K562 (cell line): Measurements from ENCODE around the gene MT1M. TPM values are rescaled to one million over a fixed set of nuclear protein-coding genes. Genes with fewer than 3 reads are reported as not detected.

ENCODE experiments used
- ATAC-seq: fragments of 200-7000 bp; cut with Tn5 transposase; 3 replicates; pipeline ENCODE4 v1.9.1; 2020; ENCODE audit warnings: moderate library complexity
- BruUV-seq: library from RNA; stranded (reverse); fragments of 400-500 nt; replicated peaks from 2 replicates; lab custom pipeline; 2021; lab: Mats Ljungman, UMichigan
- CTCF ChIA-PET: fragments of 300-600 bp; formaldehyde crosslinking; extraction: SDS; loops from one replicate; lab custom pipeline; 2021; ENCODE audit warnings: low intra/inter-chr PET ratio; lab: Yijun Ruan, JAX
- POLR2A ChIA-PET: fragments of 300-600, 350-650 bp; sonication (Branson Sonifier 250); formaldehyde crosslinking; extraction: SDS; loops from one replicate; lab custom pipeline; 2021; ENCODE audit warnings: antibody characterized with exemption, inconsistent platforms; lab: Yijun Ruan, JAX
- DNase-seq, 4 experiments: peaks; one replicate each; pipeline versions ENCODE4 v3.0.0 to v3.0.0-alpha.2; 2011 to 2018; ENCODE audit warnings: low spot score in 3 of 4, mixed read lengths in 3 of 4; ENCODE audit errors: extremely low read depth in 1 of 4
- FAIRE-seq: peaks from 2 replicates; lab custom pipeline; 2011; peaks lifted over from hg19 to GRCh38; lab: Jason Lieb, UNC
- H2AFZ ChIP-seq: 2 replicates; pipeline ENCODE4 v1.6.0; 2011; ENCODE audit warnings: low read depth, low read length, control low read depth, inconsistent platforms
- H3K27ac ChIP-seq: fragments of 200-600 bp; 3 replicates; pipeline ENCODE4 v1.8.0; 2011; ENCODE audit warnings: low read depth, mild to moderate bottlenecking, control low read depth, inconsistent platforms, low read length, moderate library complexity, mixed read lengths; ENCODE audit errors: extremely low read depth
- H3K27me3 ChIP-seq, 2 experiments: fragments of 300-600 bp in 1 of 2; 2 replicates in 1 of 2; 3 replicates in 1 of 2; pipeline versions ENCODE4 v1.6.0 to v1.8.0; 2011; ENCODE audit warnings: inconsistent platforms in 2 of 2, low read length in 2 of 2, mild to moderate bottlenecking in 1 of 2, mixed read lengths in 1 of 2, moderate library complexity in 1 of 2; ENCODE audit not compliant: control insufficient read depth in 2 of 2, insufficient read depth in 2 of 2
- H3K36me3 ChIP-seq: fragments of 300-600 bp; 3 replicates; pipeline ENCODE4 v1.8.0; 2011; ENCODE audit warnings: mild to moderate bottlenecking, low read length, inconsistent platforms; ENCODE audit not compliant: control insufficient read depth, insufficient read depth
- H3K4me1 ChIP-seq, 2 experiments: fragments of 200-600 bp in 1 of 2; replicated peaks in 1 of 2; 2 replicates in 1 of 2; 3 replicates in 1 of 2; pipeline versions ENCODE4 v1.5.1 to v1.8.0; 2011; ENCODE audit warnings: inconsistent platforms in 2 of 2, low read length in 2 of 2, mild to moderate bottlenecking in 1 of 2, mixed read lengths in 1 of 2, moderate library complexity in 1 of 2; ENCODE audit not compliant: control insufficient read depth in 2 of 2, insufficient read depth in 2 of 2
- H3K4me2 ChIP-seq: 2 replicates; pipeline ENCODE4 v1.6.1; 2011; ENCODE audit warnings: low read length, control low read depth, inconsistent platforms, mixed read lengths; ENCODE audit not compliant: insufficient read depth
- H3K4me3 ChIP-seq: fragments of 200-600 bp; sonication (generic), shearing (Covaris generic); 2 replicates; pipeline ENCODE4 v1.5.1; 2016; ENCODE audit warnings: control low read depth, inconsistent platforms
- H3K79me2 ChIP-seq: fragments of 200-600 bp; 3 replicates; pipeline ENCODE4 v1.8.0; 2011; ENCODE audit warnings: low read length, inconsistent platforms; ENCODE audit not compliant: control insufficient read depth, insufficient read depth
- H3K9ac ChIP-seq, 2 experiments: 2 replicates each; pipeline versions ENCODE4 v1.6.0 to v1.6.1; 2011; ENCODE audit warnings: low read depth in 2 of 2, low read length in 2 of 2, control low read depth in 1 of 2, inconsistent platforms in 1 of 2, mild to moderate bottlenecking in 1 of 2, mixed read lengths in 1 of 2; ENCODE audit not compliant: insufficient read depth in 1 of 2
- H3K9me1 ChIP-seq: one replicate; pipeline ENCODE4 v1.6.0; 2011; ENCODE audit warnings: inconsistent platforms, mild to moderate bottlenecking, low read length, moderate library complexity; ENCODE audit not compliant: control insufficient read depth, insufficient read depth
- H3K9me3 ChIP-seq: replicated peaks from 2 replicates; pipeline ENCODE4 v1.5.1; 2011; ENCODE audit warnings: low read depth, low read length, inconsistent platforms; ENCODE audit not compliant: control insufficient read depth, insufficient read depth
- H4K20me1 ChIP-seq: replicated peaks from 2 replicates; pipeline ENCODE4 v1.6.1; 2011; ENCODE audit warnings: low read length, inconsistent platforms, mixed read lengths; ENCODE audit not compliant: control insufficient read depth, insufficient read depth
- ETV6 ChIP-seq, 3 experiments: fragments of 150-350 bp in 1 of 3; sonication (generic) in 1 of 3; formaldehyde crosslinking in 1 of 3; IDR thresholded peaks; 2 replicates each; pipeline versions ENCODE4 v1.6.1 to v1.8.0; 2014 to 2022; ENCODE audit warnings: borderline replicate concordance in 2 of 3, low read depth in 2 of 3, antibody characterized with exemption in 1 of 3, low read length in 1 of 3, mild to moderate bottlenecking in 1 of 3, missing genetic modification reagents in 1 of 3
- HCFC1 ChIP-seq: IDR thresholded peaks from 2 replicates; pipeline ENCODE4 v1.6.1; 2012; ENCODE audit warnings: low read depth, low read length, improper control_type of control experiment
- MCM3 ChIP-seq: fragments of 450-650 bp; IDR thresholded peaks from 2 replicates; pipeline ENCODE4 v1.6.1; 2016
- MYNN ChIP-seq, 2 experiments: sonication (generic); formaldehyde crosslinking in 1 of 2; IDR thresholded peaks; 2 replicates each; pipeline versions ENCODE4 v1.5.0 to v1.6.1; 2016 to 2020; ENCODE audit warnings: antibody characterized with exemption in 1 of 2, missing genetic modification reagents in 1 of 2
- NFIC ChIP-seq: fragments of 450-650 bp; IDR thresholded peaks from 2 replicates; pipeline ENCODE4 v1.6.1; 2017; ENCODE audit warnings: mild to moderate bottlenecking, inconsistent platforms
- RAD21 ChIP-seq, 2 experiments: fragments of 250-450 bp in 1 of 2; fragments of 450-650 bp in 1 of 2; sonication (Bioruptor Pico) in 1 of 2; formaldehyde crosslinking in 1 of 2; IDR thresholded peaks in 1 of 2; conservative IDR thresholded peaks in 1 of 2; 2 replicates each; pipeline versions ENCODE4 v1.4.0 to v1.8.0; 2020 to 2022; ENCODE audit warnings: mild to moderate bottlenecking in 2 of 2, moderate library complexity in 1 of 2
- SUPT5H ChIP-seq: fragments of 450-650 bp; IDR thresholded peaks from 2 replicates; pipeline ENCODE4 v1.6.1; 2016
- TAF9B ChIP-seq: fragments of 450-650 bp; IDR thresholded peaks from 2 replicates; pipeline ENCODE4 v1.6.1; 2018; ENCODE audit warnings: mild to moderate bottlenecking; ENCODE audit not compliant: partially characterized antibody
- ZNF274 ChIP-seq: IDR thresholded peaks from 2 replicates; pipeline ENCODE4 v1.6.1; 2011; ENCODE audit warnings: low read depth, mild to moderate bottlenecking, low read length, moderate library complexity, borderline replicate concordance
- ZNF347 ChIP-seq: fragments of 450-650 bp; formaldehyde crosslinking; IDR thresholded peaks from 2 replicates; pipeline ENCODE4 v1.4.0; 2020; ENCODE audit warnings: low read depth, mild to moderate bottlenecking, moderate library complexity
- ZNF583 ChIP-seq: fragments of 250-450 bp; sonication (Bioruptor Pico); IDR thresholded peaks from 2 replicates; pipeline ENCODE4 v1.4.0; 2020
- ZNF79 ChIP-seq: fragments of 250-450 bp; sonication (Bioruptor Pico); IDR thresholded peaks from 2 replicates; pipeline ENCODE4 v1.4.0; 2020; ENCODE audit warnings: low read depth, mild to moderate bottlenecking, moderate library complexity
- WGBS: fragments of 100-300 bp; shearing (Covaris generic); methylation state at CpG from one replicate; pipeline ENCODE4 v1.1.6; 2016; ENCODE audit warnings: low coverage, mixed read lengths; ENCODE audit not compliant: insufficient coverage; ENCODE audit errors: missing lambda C conversion rate; 5-methylcytosine and 5-hydroxymethylcytosine counted together
- in situ Hi-C: fragments of 300-500 bp; cut with MboI; formaldehyde crosslinking; loops from 4 replicates; pipeline ENCODE4 v1.15.0; 2018; ENCODE audit warnings: inconsistent platforms, mixed read lengths
- intact Hi-C: fragments of 100-400 bp; cut with micrococcal nuclease; formaldehyde crosslinking; loops from 2 replicates; pipeline ENCODE4 v1.14.2; 2022
- polyA plus RNA-seq, 8 experiments: library from polyadenylated mRNA; depleted of rRNA in 4 of 8; stranded (reverse) in 5 of 8; unstranded in 3 of 8; fragments of >200 nt; fragmentation: Nextera tagmentation in 2 of 8; fragmentation: Illumina TruSeq in 1 of 8; extraction: Ambion mirVana in 2 of 8; extraction: Trizol in 1 of 8; gene quantifications; 2 replicates each; pipeline versions ENCODE4 v1.2.1 to v1.2.3, GENCODE V29; 2011 to 2014; ENCODE audit warnings: inconsistent platforms in 1 of 8, missing spikeins in 1 of 8
- total RNA-seq, 7 experiments: library from RNA; depleted of rRNA in 6 of 7; stranded (reverse); fragments of >200 nt in 6 of 7; fragmentation: Illumina TruSeq in 2 of 7; extraction: Trizol in 2 of 7; gene quantifications; 2 replicates each; pipeline versions ENCODE4 v1.2.1 to v1.2.3, GENCODE V29; 2011 to 2021; ENCODE audit warnings: low replicate concordance in 1 of 7
- TF ChIP-seq, protein P1 (sequence below): fragments of 450-650 bp; formaldehyde crosslinking; IDR thresholded peaks from 2 replicates; pipeline ENCODE4 v1.4.0; 2022; ENCODE audit warnings: mild to moderate bottlenecking, moderate library complexity
- TF ChIP-seq, protein P2 (sequence below): sonication (generic); IDR thresholded peaks from 2 replicates; pipeline ENCODE4 v1.6.1; 2016
- TF ChIP-seq, protein P3 (sequence below): fragments of 250-450 bp; sonication (Bioruptor Pico); IDR thresholded peaks from 2 replicates; pipeline ENCODE4 v1.8.0; 2021; ENCODE audit warnings: moderate library complexity, mild to moderate bottlenecking, inconsistent platforms

MT1M gene
- total and polyA plus RNA-seq, 9 of the 15 experiments (the other 6 are each of a cell fraction or from before 2014, with no cell fraction given), result not detected

- TF ChIP-seq, protein P1, sequence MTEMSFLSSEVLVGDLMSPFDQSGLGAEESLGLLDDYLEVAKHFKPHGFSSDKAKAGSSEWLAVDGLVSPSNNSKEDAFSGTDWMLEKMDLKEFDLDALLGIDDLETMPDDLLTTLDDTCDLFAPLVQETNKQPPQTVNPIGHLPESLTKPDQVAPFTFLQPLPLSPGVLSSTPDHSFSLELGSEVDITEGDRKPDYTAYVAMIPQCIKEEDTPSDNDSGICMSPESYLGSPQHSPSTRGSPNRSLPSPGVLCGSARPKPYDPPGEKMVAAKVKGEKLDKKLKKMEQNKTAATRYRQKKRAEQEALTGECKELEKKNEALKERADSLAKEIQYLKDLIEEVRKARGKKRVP (CRISPR knock-in tag), result no peak
- no peak for TF ChIP-seq MYNN (IDR thresholded peaks at IDR 0.05)
- TF ChIP-seq MYNN (CRISPR knock-in tag; IDR thresholded peaks at IDR 0.05), result no peak
- no peak for TF ChIP-seq ETV6 (IDR thresholded peaks at IDR 0.05; ENCODE audit: borderline replicate concordance in 1 of 2, low read depth in 2 of 2, low read length in 1 of 2)
- no peak for TF ChIP-seq ETV6 (CRISPR knock-in tag; IDR thresholded peaks at IDR 0.05; ENCODE audit: borderline replicate concordance)
- TF ChIP-seq, protein P2, sequence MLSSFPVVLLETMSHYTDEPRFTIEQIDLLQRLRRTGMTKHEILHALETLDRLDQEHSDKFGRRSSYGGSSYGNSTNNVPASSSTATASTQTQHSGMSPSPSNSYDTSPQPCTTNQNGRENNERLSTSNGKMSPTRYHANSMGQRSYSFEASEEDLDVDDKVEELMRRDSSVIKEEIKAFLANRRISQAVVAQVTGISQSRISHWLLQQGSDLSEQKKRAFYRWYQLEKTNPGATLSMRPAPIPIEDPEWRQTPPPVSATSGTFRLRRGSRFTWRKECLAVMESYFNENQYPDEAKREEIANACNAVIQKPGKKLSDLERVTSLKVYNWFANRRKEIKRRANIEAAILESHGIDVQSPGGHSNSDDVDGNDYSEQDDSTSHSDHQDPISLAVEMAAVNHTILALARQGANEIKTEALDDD, result no peak
- TF ChIP-seq ZNF583 (CRISPR knock-in tag), result no peak
- no peak for TF ChIP-seq SUPT5H
- TF ChIP-seq, all 486 proteins: peak for 0
Observed at GRCh38 chr16:56626685-56627084, 5.8 kb upstream of the MT1M start (continued).

DNA sequence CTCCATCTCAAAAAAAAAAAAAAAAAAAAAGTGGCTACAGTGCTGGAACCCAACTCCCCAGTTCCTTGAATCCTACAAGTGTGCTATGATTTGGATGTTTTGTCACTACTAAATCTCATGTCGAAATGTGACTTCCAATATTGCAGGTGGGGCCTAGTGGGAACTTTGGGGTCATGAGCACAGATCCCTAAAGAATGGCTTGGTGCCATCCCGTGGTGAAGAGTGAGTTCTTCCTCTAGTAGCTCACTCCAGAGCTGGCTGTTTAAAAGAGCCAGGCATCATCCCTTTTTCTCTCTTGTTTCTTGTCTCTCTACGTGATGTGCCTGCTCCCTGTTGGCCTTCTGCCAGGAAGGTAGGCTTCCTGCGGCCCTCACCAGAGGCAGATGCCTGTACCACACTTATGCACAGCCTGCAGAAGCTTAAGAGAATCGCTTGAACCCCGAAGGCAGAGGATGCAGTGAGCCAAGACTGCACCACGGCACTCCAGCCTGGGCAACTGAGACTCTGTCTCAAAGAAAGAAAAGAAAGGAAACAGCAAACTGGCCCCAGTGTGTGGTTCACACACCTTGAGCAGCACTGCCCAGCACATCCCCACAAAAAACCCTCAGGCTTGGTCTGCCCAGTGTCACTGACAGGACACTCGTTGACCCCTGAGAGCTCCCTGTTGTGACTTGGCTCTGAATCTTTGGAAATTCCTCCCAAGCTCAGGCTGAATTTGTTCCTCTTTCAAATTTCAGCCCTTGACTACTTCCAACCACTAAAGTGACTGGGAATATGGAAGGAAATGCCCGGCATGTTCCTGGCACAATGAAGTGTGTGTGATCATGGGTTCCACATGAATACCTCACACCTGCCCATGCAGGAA, 3.7 kb upstream of the MT1M start:
- Histone ChIP-seq H3K27ac (no peak overlapping the region), H3K4me2 (no peak overlapping the region), H3K9ac (no peak overlapping the region), H3K9me3 (no peaks in the 10 kb centered on the region), H3K79me2 (no peaks in the 10 kb centered on the region), H3K4me3 (no peak overlapping the region), H3K27me3 (peaks cover 36 to 66% of the 10 kb centered on the region in 2 experiments; a peak in 4 of 5 replicates), H4K20me1 (0 out of 2 replicates have a peak, but pooled peaks cover 3% of the 10 kb centered on the region), H2AFZ (no peak overlapping the region), H3K4me1 (peaks cover 0 to 14% of the 10 kb centered on the region in 2 experiments; a peak in 2 of 5 replicates), H3K36me3 (no peaks in the 10 kb centered on the region), H3K9me1 (no peaks in the 10 kb centered on the region)
- in situ Hi-C loops (no loop called here), intact Hi-C loops (no loop called here)
- BruUV-seq, result no TSS peak
- TF ChIP-seq MCM3 (no peak), RAD21 (CRISPR knock-in tag; conservative IDR thresholded peaks at IDR 0.05 in 1 of 2, IDR thresholded peaks at IDR 0.05 in 1 of 2) (peak in 1 of 2 experiments; percentile 10; a peak in 2 of 4 replicates), NFIC (peak; percentile 64), TAF9B (no peak), HCFC1 (no peak), ZNF274 (no peak), ZNF347 (CRISPR knock-in tag) (no peak), ZNF79 (CRISPR knock-in tag) (no peak)
- TF ChIP-seq, protein P3, sequence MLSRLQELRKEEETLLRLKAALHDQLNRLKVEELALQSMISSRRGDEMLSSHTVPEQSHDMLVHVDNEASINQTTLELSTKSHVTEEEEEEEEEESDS (CRISPR knock-in tag), result no peak
- ChIA-PET CTCF (no interaction called here), POLR2A (interaction anchor here (0.6 kb wide), 1 partner anchor 27 kb away, joined by 3 read pairs; no protein-coding TSS in a partner anchor)
- peak; percentile 29 for FAIRE-seq
- DNase-seq, result no peak
- WGBS, result 3% methylated on average over 9 of the region's 9 CpGs
- peak; percentile 36; the same call in 1 of the 3 replicates for ATAC-seq
